Gastrocnemius medialis (tissue), 4 donors: ENCODE measurements around the gene PPARA.

Experiments used
- CTCF ChIP-seq, 5 experiments: fragments of 450-650 bp in 3 of 5; fragments of 200-600 bp in 2 of 5; sonication (generic) in 2 of 5; IDR thresholded peaks in 4 of 5; conservative IDR thresholded peaks in 1 of 5; 1 replicate in 4 of 5; 2 replicates in 1 of 5; pipeline ENCODE4 v1.5.1; 2016 to 2019; ENCODE audit warnings: antibody characterized with exemption in 5 of 5, mild to moderate bottlenecking in 3 of 5, moderate library complexity in 3 of 5
- POLR2A ChIP-seq, 2 donors: fragments of 450-650 bp; IDR thresholded peaks; one replicate each; pipeline ENCODE4 v1.6.1; 2017; ENCODE audit warnings: antibody characterized with exemption in 2 of 2, mild to moderate bottlenecking in 2 of 2, moderate library complexity in 2 of 2

GRCh38 chr22:46102752-46103151 is 47.6 kb upstream of the PPARA start:
- no peak for TF ChIP-seq CTCF (IDR thresholded peaks at IDR 0.05 in 4 of 5, conservative IDR thresholded peaks at IDR 0.05 in 1 of 5)
- TF ChIP-seq POLR2A (IDR thresholded peaks at IDR 0.05), result no peak
